GM19324 (cell line): ENCODE data around the gene KLHL36.
"Not testable (repeated sequence)": the region's sequence is repeated elsewhere in the genome, so short reads cannot be mapped to it uniquely, and the experiment has no call there.

Experiments
- ATAC-seq: cut with Tn5 transposase; IDR thresholded peaks from one replicate; pipeline ENCODE4 v1.9.1; 2021; ENCODE audit warnings: mild to moderate bottlenecking, moderate library complexity; ENCODE audit not compliant: unreplicated experiment, low FRiP score

Gene KLHL36

GRCh38 chr16:84667600-84668309, 19.4 kb downstream of the KLHL36 start:
- ATAC-seq: no peak

DNA sequence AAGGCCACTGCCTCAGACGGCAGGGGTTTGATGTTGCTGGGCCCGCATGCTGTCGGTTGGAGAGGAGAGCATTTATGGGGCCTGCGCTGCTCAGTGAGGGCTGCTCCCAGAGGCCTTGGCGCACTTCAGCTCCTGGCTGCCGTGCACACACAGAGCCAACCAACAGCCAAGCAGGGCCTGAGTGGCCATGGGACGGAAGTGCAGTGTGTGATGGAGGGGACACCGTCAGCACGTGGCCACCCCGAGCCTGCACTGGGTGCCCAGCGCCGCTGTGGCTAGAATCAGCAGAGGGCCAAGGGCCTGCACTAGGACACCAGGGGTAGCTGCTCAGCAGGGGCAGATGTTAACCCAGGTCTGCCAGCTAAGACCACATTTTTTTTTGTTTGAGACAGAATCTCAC, 21.8 kb downstream of the KLHL36 start:
- no peak for ATAC-seq

- ATAC-seq: no peak
Measured at GRCh38 chr16:84672276-84673202, 24.2 kb downstream of the KLHL36 start.

GRCh38 chr16:84673203-84673535, 24.9 kb downstream of the KLHL36 start:
- ATAC-seq: no peak

- ATAC-seq: no peak
Measured at GRCh38 chr16:84673561-84673960, 25.2 kb downstream of the KLHL36 start.

DNA sequence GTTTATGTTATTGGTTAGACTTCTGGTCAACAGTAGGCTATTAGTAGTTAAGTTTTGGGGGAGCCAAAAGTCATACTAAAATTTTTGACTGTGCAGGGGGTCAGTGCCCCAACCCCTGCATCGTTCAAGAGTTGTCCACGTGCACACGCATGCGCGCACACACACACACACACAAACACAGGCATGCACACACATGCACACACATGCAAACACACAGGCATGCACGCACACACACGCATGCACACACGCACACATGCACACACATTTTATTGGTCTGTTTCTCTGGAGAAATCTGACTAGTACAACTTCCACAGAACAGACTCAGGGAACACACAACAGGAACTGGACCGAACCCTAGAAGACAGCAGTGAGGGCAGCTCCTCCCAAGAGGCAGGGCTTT, 27.1 kb downstream of the KLHL36 start:
- no peak for ATAC-seq

DNA sequence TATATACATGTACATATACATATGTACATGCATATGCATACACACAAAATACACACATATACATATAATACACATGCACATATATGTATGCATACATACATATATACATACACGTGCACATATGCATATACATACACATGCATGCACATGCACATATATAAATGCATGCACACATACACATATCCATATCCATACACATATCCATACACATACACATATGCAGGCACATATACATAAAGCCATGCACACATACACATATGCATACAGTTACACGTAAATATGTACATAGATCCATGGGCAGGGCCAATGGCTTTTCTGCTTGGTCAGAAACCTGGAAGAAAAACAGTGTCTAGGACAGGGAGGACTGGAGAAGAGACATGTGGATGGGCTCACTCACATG, 27.6 kb downstream of the KLHL36 start:
- ATAC-seq: no peak

DNA sequence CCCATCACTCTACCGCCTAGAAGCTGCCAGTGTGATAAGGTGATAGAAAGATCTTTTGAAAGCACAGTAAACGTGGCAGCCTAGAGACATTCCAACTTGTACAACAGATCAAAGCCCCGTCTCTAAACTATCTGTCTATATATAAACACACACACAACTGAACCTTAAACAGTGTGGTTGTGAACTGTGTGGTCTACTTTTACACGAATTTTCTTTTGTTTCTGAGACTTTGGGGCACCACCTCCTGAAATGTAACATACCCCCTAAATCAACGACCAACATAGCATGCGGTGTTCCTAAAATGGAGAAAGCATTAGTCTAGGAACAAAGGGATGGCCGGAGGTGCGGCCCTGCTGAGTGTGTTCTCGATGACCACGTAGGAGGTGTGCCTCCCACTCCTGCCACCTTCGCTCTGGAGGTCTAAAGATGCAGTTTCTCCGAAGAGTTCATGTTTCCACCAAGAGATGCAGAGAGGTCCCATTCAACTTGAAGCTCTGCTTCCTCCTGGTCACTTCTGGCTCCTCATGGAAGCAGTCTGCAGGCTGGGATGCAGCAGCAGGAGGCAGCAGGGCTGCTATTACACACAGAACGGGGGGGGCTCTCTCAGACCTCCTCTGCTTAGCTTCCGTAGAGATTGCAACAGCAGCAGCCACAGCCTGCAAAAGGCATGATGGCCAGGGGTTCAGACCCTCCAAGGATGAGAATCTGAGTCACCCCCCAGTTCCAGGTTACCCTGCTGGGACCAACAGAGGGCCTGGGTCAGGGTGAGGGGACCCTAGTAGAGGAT, 28.9 kb downstream of the KLHL36 start:
- ATAC-seq: no peak

DNA sequence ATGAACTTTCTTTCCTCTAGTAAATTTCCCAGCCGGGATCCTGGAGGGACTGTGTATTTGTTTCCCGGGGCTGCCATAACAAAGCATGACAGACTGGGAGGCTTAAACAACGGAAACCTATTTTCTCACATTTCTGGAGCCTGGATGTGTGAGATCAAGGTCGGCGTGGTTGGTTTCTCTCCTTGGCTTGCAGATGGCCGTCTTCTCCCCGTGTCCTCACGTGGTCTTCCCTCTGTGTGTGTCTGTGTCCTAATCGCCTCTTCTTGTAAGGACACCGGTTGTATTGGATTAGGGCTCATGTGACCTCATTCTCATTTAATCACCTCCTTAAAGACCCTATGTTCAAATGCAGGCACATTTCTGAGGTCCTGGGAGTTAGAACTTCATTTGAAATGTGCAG, 29.5 kb downstream of the KLHL36 start:
- no peak for ATAC-seq

DNA sequence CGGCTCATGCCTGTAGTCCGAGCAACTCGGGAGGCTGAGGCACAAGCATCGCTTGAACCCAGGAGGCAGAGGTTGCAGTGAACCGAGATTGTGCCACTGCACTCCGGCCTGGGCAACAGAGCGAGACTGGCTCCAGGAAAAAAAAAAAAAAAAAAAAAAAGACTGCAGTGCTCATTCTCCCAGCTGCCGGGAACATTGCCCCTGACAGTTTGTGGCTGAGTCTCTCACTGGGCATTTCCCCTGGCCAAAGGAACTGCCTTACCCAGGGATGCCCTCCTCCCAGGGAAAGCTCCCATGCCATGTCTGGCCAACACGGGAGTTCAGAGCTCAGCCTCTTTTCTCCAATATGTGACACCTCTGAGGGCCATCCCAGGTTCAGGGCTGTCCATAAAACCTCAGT, 30.2 kb downstream of the KLHL36 start:
- no peak for ATAC-seq

GRCh38 chr16:84680165-84680842, 32.0 kb downstream of the KLHL36 start:
- ATAC-seq: no peak

GRCh38 chr16:84680843-84681629, 32.7 kb downstream of the KLHL36 start:
- ATAC-seq: no peak

DNA sequence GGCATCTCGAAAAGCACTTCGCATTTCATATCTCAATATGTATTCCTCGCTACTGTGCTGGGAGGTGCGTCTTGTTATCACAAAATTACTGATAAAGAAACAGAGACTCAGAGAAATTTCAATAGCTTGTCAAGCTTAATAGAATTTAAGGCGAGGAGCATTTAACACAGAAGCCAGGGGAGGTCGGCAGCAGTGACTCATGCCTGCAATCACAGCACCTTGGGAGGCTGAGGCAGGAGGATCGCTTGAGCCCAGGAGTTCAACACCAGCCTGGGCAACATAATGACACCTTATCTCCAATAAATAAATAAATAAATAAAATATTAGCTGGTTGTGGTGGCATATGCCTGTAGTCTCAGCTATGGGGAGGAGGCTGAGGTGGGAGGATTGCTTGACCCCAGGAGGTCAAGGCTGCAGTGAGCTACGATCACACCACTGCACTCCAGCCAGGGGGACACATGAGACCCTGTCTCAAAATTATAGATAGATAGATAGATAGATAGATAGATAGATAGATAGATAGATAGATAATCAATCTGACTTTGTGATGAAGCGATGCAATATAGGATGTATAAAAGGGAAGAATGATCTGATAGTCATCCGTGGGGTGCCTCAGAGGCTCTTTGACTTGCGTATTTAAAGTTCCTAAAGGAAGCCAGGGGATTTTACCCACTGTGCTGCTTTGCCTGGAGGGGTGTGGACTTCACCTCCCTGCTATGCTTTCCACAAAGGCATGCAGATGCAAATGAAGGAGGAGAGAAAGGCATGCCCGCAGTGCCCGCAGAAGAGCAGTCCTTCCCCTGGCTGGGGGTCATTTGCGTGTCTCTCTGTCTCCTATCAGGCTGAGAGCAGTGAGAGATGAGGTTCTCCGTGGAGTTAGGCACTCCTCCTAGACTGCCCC, 35.6 kb downstream of the KLHL36 start:
- no peak for ATAC-seq

GRCh38 chr16:84684592-84684965, 36.3 kb downstream of the KLHL36 start:
- ATAC-seq: no peak

DNA sequence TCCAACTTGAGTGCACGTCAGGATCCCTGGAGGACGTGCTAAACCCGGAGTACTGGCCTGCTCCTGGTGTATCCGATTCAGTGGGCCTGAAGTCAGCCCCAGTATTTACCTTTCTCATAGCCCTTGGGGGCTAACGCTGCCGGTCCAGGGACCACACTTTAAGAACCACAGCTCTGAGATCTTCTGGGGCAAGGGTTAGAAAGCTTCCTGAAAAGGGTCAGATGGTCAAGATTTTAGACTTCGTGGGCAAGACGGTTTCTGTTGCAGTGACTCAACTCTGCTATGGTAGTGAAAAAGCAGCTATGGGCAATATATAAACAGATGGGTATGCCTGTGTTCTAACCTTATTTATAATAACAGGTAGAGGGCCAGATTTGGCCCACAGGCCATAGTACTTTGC, 36.9 kb downstream of the KLHL36 start:
- ATAC-seq: no peak

GRCh38 chr16:84686707-84687298, 38.5 kb downstream of the KLHL36 start:
- ATAC-seq: no peak

DNA sequence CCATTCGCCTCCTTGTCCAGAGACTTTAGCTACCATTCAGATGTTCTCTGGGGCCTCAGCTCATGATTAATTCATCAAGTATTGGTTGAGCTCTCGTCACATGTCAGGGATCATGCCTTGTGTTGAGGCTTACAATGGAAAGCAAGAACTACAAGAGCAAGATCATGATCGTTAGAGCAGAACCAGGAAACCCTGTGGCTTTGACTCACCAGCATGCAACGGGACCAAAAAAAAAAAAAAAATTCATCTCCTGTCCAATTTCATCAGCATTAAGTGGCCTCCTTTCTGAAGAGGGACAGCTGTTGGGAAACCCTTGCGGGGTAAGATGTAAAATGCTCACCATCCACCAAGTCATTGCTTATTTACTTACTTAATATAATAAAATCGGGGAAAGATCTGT, 39.4 kb downstream of the KLHL36 start:
- no peak for ATAC-seq

DNA sequence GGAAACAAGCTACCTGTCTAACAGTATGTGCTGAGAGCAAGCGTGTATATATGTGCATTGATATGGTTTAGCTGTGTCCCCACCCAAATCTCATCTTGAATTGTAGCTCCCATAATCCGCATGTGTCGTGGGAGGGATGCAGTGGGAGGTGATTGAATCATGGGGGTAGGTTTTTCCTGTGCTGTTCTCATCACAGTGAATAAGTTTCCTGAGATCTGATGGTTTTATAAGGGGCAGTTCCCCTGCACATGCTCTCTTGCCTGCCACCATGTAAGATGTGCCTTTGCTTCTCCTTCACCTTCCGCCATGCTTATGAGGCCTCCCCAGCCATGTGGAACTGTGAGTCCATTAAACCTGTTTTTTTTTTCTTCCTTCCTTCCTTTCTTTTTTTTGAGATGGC, 39.9 kb downstream of the KLHL36 start:
- not testable (repeated sequence) for ATAC-seq

- ATAC-seq: no peak
Measured at GRCh38 chr16:84689111-84689510, 40.8 kb downstream of the KLHL36 start.
